H9 (cell line): ENCODE results near the gene TCF21. TPM values are rescaled to one million over a fixed set of nuclear protein-coding genes. Genes with fewer than 3 reads are reported as not detected.

ENCODE experiments used
- DNase-seq: peaks from one replicate; pipeline ENCODE4 v3.0.0-alpha.2; 2017
- H2AFZ ChIP-seq: one replicate; pipeline ENCODE4 v1.6.1; 2013; ENCODE audit warnings: mild to moderate bottlenecking, low read length, control low read depth, moderate library complexity
- H2AK5ac ChIP-seq: 2 replicates; pipeline ENCODE4 v1.6.1; 2013; ENCODE audit warnings: low read length, control low read depth, mixed read lengths; ENCODE audit not compliant: insufficient read length
- H2BK120ac ChIP-seq: one replicate; pipeline ENCODE4 v1.6.1; 2013; ENCODE audit warnings: low read depth, mild to moderate bottlenecking, low read length, control low read depth, inconsistent platforms; ENCODE audit not compliant: poor library complexity, severe bottlenecking
- H2BK12ac ChIP-seq: 2 replicates; pipeline ENCODE4 v1.6.1; 2013; ENCODE audit warnings: low read length, control low read depth, mixed read lengths, low read depth; ENCODE audit not compliant: insufficient read length
- H2BK15ac ChIP-seq: 2 replicates; pipeline ENCODE4 v1.6.1; 2013; ENCODE audit warnings: low read depth, low read length, control low read depth
- H2BK20ac ChIP-seq: one replicate; pipeline ENCODE4 v1.6.1; 2013; ENCODE audit warnings: low read depth, mild to moderate bottlenecking, low read length, control low read depth, inconsistent platforms; ENCODE audit not compliant: poor library complexity, severe bottlenecking
- H2BK5ac ChIP-seq: 2 replicates; pipeline ENCODE4 v1.6.1; 2013; ENCODE audit warnings: low read length, control low read depth, mixed read lengths; ENCODE audit not compliant: insufficient read length
- H3K14ac ChIP-seq: 2 replicates; pipeline ENCODE4 v1.6.1; 2013; ENCODE audit warnings: low read length, control low read depth; ENCODE audit not compliant: insufficient read depth
- H3K18ac ChIP-seq: 2 replicates; pipeline ENCODE4 v1.6.1; 2013; ENCODE audit warnings: low read depth, mild to moderate bottlenecking, mixed read lengths, low read length, control low read depth; ENCODE audit not compliant: insufficient read length
- H3K23ac ChIP-seq: 2 replicates; pipeline ENCODE4 v1.6.1; 2013; ENCODE audit warnings: low read length, control low read depth, mixed read lengths, low read depth; ENCODE audit not compliant: insufficient read length
- H3K23me2 ChIP-seq: 2 replicates; pipeline ENCODE4 v1.6.1; 2013; ENCODE audit warnings: low read depth, mild to moderate bottlenecking, mixed read lengths, low read length, control low read depth; ENCODE audit not compliant: insufficient read length, poor library complexity, severe bottlenecking
- H3K27ac ChIP-seq: 2 replicates; pipeline ENCODE4 v1.5.1; 2013; ENCODE audit warnings: low read length, control low read depth, mixed read lengths, low read depth; ENCODE audit not compliant: insufficient read length
- H3K27me3 ChIP-seq: 2 replicates; pipeline ENCODE4 v1.6.1; 2013; ENCODE audit warnings: low read length, control low read depth, inconsistent platforms; ENCODE audit not compliant: insufficient read depth
- H3K4ac ChIP-seq: 2 replicates; pipeline ENCODE4 v1.6.1; 2013; ENCODE audit warnings: low read depth, mild to moderate bottlenecking, control low read depth, inconsistent platforms, low read length, moderate library complexity
- H3K4me1 ChIP-seq: 2 replicates; pipeline ENCODE4 v1.6.1; 2013; ENCODE audit warnings: low read length, control low read depth, inconsistent platforms; ENCODE audit not compliant: insufficient read depth
- H3K4me2 ChIP-seq: 2 replicates; pipeline ENCODE4 v1.6.1; 2013; ENCODE audit warnings: low read length, control low read depth, mixed read lengths; ENCODE audit not compliant: insufficient read length, insufficient read depth
- H3K56ac ChIP-seq: 2 replicates; pipeline ENCODE4 v1.6.1; 2013; ENCODE audit warnings: low read depth, mild to moderate bottlenecking, mixed read lengths, low read length, control low read depth; ENCODE audit not compliant: insufficient read length
- H3K79me1 ChIP-seq: 2 replicates; pipeline ENCODE4 v1.6.1; 2013; ENCODE audit warnings: low read depth, mild to moderate bottlenecking, moderate library complexity, low read length, control low read depth, inconsistent platforms; ENCODE audit not compliant: insufficient read depth, poor library complexity, severe bottlenecking
- H3K79me2 ChIP-seq: 2 replicates; pipeline ENCODE4 v1.6.1; 2013; ENCODE audit warnings: low read length, control low read depth, inconsistent platforms; ENCODE audit not compliant: insufficient read depth
- H3K9ac ChIP-seq: 2 replicates; pipeline ENCODE4 v1.6.1; 2013; ENCODE audit warnings: low read length, control low read depth, mixed read lengths; ENCODE audit not compliant: insufficient read length; ENCODE audit errors: extremely low read depth
- H3K9me3 ChIP-seq: one replicate; pipeline ENCODE4 v1.6.1; 2013; ENCODE audit warnings: low read depth, low read length, inconsistent platforms; ENCODE audit not compliant: control insufficient read depth
- H3T11ph ChIP-seq: one replicate; pipeline ENCODE4 v1.6.1; 2013; ENCODE audit warnings: mild to moderate bottlenecking, low read length, control low read depth, inconsistent platforms
- H4K20me1 ChIP-seq: one replicate; pipeline ENCODE4 v1.6.1; 2013; ENCODE audit not compliant: control insufficient read depth, insufficient read length, insufficient read depth
- H4K5ac ChIP-seq: 2 replicates; pipeline ENCODE4 v1.6.1; 2013; ENCODE audit warnings: low read depth, mild to moderate bottlenecking, mixed read lengths, low read length, control low read depth; ENCODE audit not compliant: insufficient read length
- H4K8ac ChIP-seq: replicated peaks from 2 replicates; pipeline ENCODE4 v1.6.1; 2013; ENCODE audit warnings: low read length, control low read depth, mixed read lengths, low read depth; ENCODE audit not compliant: insufficient read length
- H4K91ac ChIP-seq: 2 replicates; pipeline ENCODE4 v1.6.1; 2013; ENCODE audit warnings: low read depth, mild to moderate bottlenecking, moderate library complexity, mixed read lengths, low read length, control low read depth; ENCODE audit not compliant: insufficient read length
- H3K27ac Mint-ChIP-seq, 3 experiments: 2 replicates in 2 of 3; 3 replicates in 1 of 3; pipeline ENCODE4 v1.8.0; 2020 to 2021; ENCODE audit warnings: mixed read lengths in 3 of 3, mild to moderate bottlenecking in 1 of 3, moderate library complexity in 1 of 3
- H3K27me3 Mint-ChIP-seq: 2 replicates; pipeline ENCODE4 v1.8.0; 2021; ENCODE audit warnings: low read depth, mild to moderate bottlenecking, moderate library complexity, mixed read lengths
- H3K36me3 Mint-ChIP-seq, 3 experiments: 2 replicates in 2 of 3; 3 replicates in 1 of 3; pipeline ENCODE4 v1.8.0; 2020 to 2021; ENCODE audit warnings: low read depth in 3 of 3, mixed read lengths in 3 of 3; ENCODE audit not compliant: insufficient read depth in 1 of 3
- H3K4me1 Mint-ChIP-seq, 2 experiments: 2 replicates each; pipeline ENCODE4 v1.8.0; 2020; ENCODE audit warnings: mixed read lengths in 2 of 2
- H3K4me3 Mint-ChIP-seq, 2 experiments: 2 replicates in 1 of 2; 3 replicates in 1 of 2; pipeline ENCODE4 v1.8.0; 2020 to 2021; ENCODE audit warnings: mild to moderate bottlenecking in 2 of 2, mixed read lengths in 2 of 2, moderate library complexity in 1 of 2
- H3K9me3 Mint-ChIP-seq, 2 experiments: 2 replicates in 1 of 2; 3 replicates in 1 of 2; pipeline ENCODE4 v1.8.0; 2020; ENCODE audit warnings: mild to moderate bottlenecking in 2 of 2, mixed read lengths in 2 of 2, moderate library complexity in 1 of 2
- CTCF ChIP-seq: fragments of 200-600 bp; sonication (generic); conservative IDR thresholded peaks from 3 replicates; pipeline ENCODE4 v1.8.0; 2021; ENCODE audit warnings: antibody characterized with exemption, mild to moderate bottlenecking
- WGBS: extraction: QIAGEN DNeasy Blood & Tissue Kit; methylation state at CpG from one replicate; pipeline ENCODE4 v1.1.7; 2013; ENCODE audit warnings: missing lambda C conversion rate, low lambda C conversion rate, mixed read lengths; ENCODE audit not compliant: insufficient read length; ENCODE audit errors: extremely low coverage; 5-methylcytosine and 5-hydroxymethylcytosine counted together
- total RNA-seq: library from RNA; stranded (reverse); gene quantifications from 2 replicates; pipeline ENCODE4 v1.2.1, GENCODE V29; 2021

TCF21 gene
- total RNA-seq, 1 experiment from 2014 or later, result not detected

GRCh38 chr6:133863228-133863627 lies 25.7 kb upstream of the TCF21 start:
- H4K5ac ChIP-seq, result no peak overlapping the region
- no peak overlapping the region for H2BK20ac ChIP-seq
- H3K18ac ChIP-seq, result no peak overlapping the region
- H3K23me2 ChIP-seq, result no peaks in the 10 kb centered on the region
- DNase-seq, result no peak
- no peaks in the 10 kb centered on the region for H3K79me1 ChIP-seq
- TF ChIP-seq CTCF, result no peak
- H3K4me2 ChIP-seq, result no peak overlapping the region
- no peak overlapping the region for H2AK5ac ChIP-seq
- H3K56ac ChIP-seq, result no peak overlapping the region
- no CpG with 5 or more reads among the region's 1 CpG for WGBS
- Mint-ChIP-seq H3K36me3 (peaks cover 0 to 19% (median 3%) of the 10 kb centered on the region in 3 experiments; a peak in 6 of 7 replicates), H3K4me1 (no peaks in the 10 kb centered on the region), H3K27me3 (peaks cover 10% of the 10 kb centered on the region), H3K27ac (no peak overlapping the region), H3K9me3 (peaks cover 24 to 31% of the 10 kb centered on the region in 2 experiments), H3K4me3 (no peak overlapping the region)
- no peak overlapping the region for H2BK15ac ChIP-seq
- H3T11ph ChIP-seq, result no peak overlapping the region
- no peak overlapping the region for H3K27ac ChIP-seq
- no peaks in the 10 kb centered on the region for H3K27me3 ChIP-seq
- H2BK120ac ChIP-seq, result no peak overlapping the region
- H2AFZ ChIP-seq, result no peak overlapping the region
- no peak overlapping the region for H3K4ac ChIP-seq
- H3K4me1 ChIP-seq, result no peaks in the 10 kb centered on the region
- H4K91ac ChIP-seq, result no peak overlapping the region
- no peak overlapping the region for H2BK12ac ChIP-seq
- no peak overlapping the region for H4K8ac ChIP-seq
- no peak overlapping the region for H3K23ac ChIP-seq
- H3K9ac ChIP-seq, result no peak overlapping the region
- no peak overlapping the region for H2BK5ac ChIP-seq
- H3K9me3 ChIP-seq, result peaks cover 12% of the 10 kb centered on the region
- H4K20me1 ChIP-seq, result no peaks in the 10 kb centered on the region
- no peaks in the 10 kb centered on the region for H3K79me2 ChIP-seq
- no peak overlapping the region for H3K14ac ChIP-seq
